ENCODE data around the gene TAAR1.

DNA sequence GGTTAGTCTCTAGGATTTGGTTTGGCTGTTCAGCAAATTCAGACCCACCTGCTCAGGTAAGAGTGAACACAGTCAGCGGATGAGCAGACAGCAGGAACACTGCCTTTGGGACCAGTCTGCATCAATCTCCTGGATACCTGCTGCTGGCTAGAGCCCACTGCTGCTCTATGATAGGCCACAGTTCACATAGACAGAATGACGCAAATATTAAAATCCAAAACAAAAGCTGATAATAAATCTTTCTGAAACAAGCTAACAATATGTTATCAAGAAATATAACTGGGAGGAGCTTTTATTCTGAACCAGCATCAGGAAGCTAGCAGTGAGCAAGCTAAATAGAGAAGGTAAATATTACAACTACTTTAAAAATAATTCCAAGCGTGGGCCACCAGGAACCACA, at the start of gene TAAR1:
- TF ChIP-seq, protein P1, sequence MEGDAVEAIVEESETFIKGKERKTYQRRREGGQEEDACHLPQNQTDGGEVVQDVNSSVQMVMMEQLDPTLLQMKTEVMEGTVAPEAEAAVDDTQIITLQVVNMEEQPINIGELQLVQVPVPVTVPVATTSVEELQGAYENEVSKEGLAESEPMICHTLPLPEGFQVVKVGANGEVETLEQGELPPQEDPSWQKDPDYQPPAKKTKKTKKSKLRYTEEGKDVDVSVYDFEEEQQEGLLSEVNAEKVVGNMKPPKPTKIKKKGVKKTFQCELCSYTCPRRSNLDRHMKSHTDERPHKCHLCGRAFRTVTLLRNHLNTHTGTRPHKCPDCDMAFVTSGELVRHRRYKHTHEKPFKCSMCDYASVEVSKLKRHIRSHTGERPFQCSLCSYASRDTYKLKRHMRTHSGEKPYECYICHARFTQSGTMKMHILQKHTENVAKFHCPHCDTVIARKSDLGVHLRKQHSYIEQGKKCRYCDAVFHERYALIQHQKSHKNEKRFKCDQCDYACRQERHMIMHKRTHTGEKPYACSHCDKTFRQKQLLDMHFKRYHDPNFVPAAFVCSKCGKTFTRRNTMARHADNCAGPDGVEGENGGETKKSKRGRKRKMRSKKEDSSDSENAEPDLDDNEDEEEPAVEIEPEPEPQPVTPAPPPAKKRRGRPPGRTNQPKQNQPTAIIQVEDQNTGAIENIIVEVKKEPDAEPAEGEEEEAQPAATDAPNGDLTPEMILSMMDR (IDR thresholded peaks at IDR 0.05): no peak
- no peak for TF ChIP-seq EP300 (IDR thresholded peaks at IDR 0.05)
- TF ChIP-seq POLR2A (IDR thresholded peaks at IDR 0.05): no peak
